Left lung (tissue), 10 donors: ENCODE measurements around the gene GP1BA. TPM values are rescaled to one million over a fixed set of nuclear protein-coding genes. Genes with fewer than 3 reads are reported as not detected.
"Not testable (repeated sequence)": the region's sequence is repeated elsewhere in the genome, so short reads cannot be mapped to it uniquely, and the experiment has no call there.

ENCODE experiments used
- ATAC-seq: fragments of 200-7000 bp; cut with Tn5 transposase; one replicate; pipeline ENCODE4 v1.9.1; 2020; ENCODE audit warnings: moderate library complexity
- DNase-seq, 4 donors: peaks; one replicate each; pipeline ENCODE4 v3.0.0-alpha.2; 2013 to 2020
- H3K27ac ChIP-seq, 2 donors: fragments of 200-600 bp; sonication (generic) in 1 of 2; one replicate each; pipeline versions ENCODE4 v1.5.0 to v1.8.0; 2020 to 2021
- H3K27me3 ChIP-seq, 2 donors: fragments of 200-600 bp; sonication (generic) in 1 of 2; one replicate each; pipeline versions ENCODE4 v1.5.0 to v1.8.0; 2020 to 2021
- H3K36me3 ChIP-seq, 2 donors: fragments of 200-600 bp; sonication (generic) in 1 of 2; one replicate each; pipeline versions ENCODE4 v1.5.0 to v1.8.0; 2020 to 2021
- H3K4me1 ChIP-seq, 2 donors: fragments of 200-600 bp; one replicate each; pipeline ENCODE4 v1.8.0; 2021
- H3K4me3 ChIP-seq, 2 donors: fragments of 200-600 bp; sonication (generic) in 1 of 2; one replicate each; pipeline versions ENCODE4 v1.5.0 to v1.8.0; 2020 to 2021; ENCODE audit warnings: mild to moderate bottlenecking in 1 of 2
- H3K9me3 ChIP-seq, 2 donors: fragments of 200-600 bp; sonication (generic) in 1 of 2; one replicate each; pipeline versions ENCODE4 v1.5.0 to v1.8.0; 2020 to 2021
- intact Hi-C, 2 donors: fragments of 100-400 bp; cut with DNase I; formaldehyde crosslinking; loops; one replicate each; pipeline versions ENCODE4 v1.11.2 to v1.14.2; 2022
- polyA plus RNA-seq, 6 donors: library from polyadenylated mRNA; unstranded; fragments of 120-200 nt; gene quantifications; one replicate each; pipeline ENCODE4 v1.2.1, GENCODE V29; 2013; ENCODE audit not compliant: insufficient read length in 6 of 6
- total RNA-seq, 2 donors: library from RNA; stranded (reverse); fragmentation: NEBNext Ultra II Directional; extraction: Animal tissue kit (Norgen Biotek cat#: 25700); gene quantifications; one replicate each; pipeline ENCODE4 v1.2.1, GENCODE V29; 2021
- TF ChIP-seq, protein P1 (sequence below), 2 donors: fragments of 200-600 bp; sonication (generic) in 1 of 2; IDR thresholded peaks; one replicate each; pipeline versions ENCODE4 v1.5.0 to v1.8.0; 2021; ENCODE audit warnings: antibody characterized with exemption in 2 of 2
- donor health status: DM: no; HTN: yes; CAD: no.
- donor health status: DM: no; HTN: no; CAD: no.

GP1BA gene
- total and polyA plus RNA-seq, 8 donors: 0.31 to 3.7 (median 3.4) TPM

DNA sequence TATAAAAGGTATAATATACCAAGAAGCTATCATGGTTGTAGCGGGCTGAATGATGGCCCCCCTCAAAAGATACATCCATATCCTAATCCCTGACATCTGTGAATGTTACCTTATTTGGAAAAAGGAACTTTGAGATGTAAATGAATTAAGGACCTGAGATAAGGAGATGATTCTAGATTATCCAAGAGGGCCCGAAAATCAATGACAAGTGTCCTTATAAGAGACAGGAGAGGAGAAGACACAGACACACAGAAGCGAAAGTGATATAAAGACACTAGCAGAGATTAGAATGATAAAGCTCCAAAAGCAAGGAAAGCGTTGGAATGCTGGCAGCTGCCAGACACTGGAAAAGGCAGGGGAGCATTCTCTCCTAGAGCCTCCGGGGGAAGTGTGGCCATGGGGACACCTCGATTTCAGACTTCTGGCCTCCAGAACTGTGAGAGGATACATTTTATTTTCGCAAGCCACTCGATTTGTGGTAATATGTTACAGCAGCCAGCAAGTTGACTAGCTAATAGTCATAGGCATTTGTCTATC, 12.5 kb upstream of the GP1BA start:
- H3K36me3 ChIP-seq: no peaks in the 10 kb centered on the region
- no peaks in the 10 kb centered on the region for H3K9me3 ChIP-seq
- no peaks in the 10 kb centered on the region for H3K27me3 ChIP-seq
- intact Hi-C loops: no loop called here
- peak overlapping the region in 1 of 2 donors; percentile 15 for H3K27ac ChIP-seq
- ATAC-seq: no peak
- TF ChIP-seq, protein P1, sequence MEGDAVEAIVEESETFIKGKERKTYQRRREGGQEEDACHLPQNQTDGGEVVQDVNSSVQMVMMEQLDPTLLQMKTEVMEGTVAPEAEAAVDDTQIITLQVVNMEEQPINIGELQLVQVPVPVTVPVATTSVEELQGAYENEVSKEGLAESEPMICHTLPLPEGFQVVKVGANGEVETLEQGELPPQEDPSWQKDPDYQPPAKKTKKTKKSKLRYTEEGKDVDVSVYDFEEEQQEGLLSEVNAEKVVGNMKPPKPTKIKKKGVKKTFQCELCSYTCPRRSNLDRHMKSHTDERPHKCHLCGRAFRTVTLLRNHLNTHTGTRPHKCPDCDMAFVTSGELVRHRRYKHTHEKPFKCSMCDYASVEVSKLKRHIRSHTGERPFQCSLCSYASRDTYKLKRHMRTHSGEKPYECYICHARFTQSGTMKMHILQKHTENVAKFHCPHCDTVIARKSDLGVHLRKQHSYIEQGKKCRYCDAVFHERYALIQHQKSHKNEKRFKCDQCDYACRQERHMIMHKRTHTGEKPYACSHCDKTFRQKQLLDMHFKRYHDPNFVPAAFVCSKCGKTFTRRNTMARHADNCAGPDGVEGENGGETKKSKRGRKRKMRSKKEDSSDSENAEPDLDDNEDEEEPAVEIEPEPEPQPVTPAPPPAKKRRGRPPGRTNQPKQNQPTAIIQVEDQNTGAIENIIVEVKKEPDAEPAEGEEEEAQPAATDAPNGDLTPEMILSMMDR (IDR thresholded peaks at IDR 0.05): no peak
- peaks cover 0 to 18% of the 10 kb centered on the region in 2 donors for H3K4me1 ChIP-seq
- H3K4me3 ChIP-seq: no peak overlapping the region
- peak in 1 of 4 donors; percentile 8 for DNase-seq

DNA sequence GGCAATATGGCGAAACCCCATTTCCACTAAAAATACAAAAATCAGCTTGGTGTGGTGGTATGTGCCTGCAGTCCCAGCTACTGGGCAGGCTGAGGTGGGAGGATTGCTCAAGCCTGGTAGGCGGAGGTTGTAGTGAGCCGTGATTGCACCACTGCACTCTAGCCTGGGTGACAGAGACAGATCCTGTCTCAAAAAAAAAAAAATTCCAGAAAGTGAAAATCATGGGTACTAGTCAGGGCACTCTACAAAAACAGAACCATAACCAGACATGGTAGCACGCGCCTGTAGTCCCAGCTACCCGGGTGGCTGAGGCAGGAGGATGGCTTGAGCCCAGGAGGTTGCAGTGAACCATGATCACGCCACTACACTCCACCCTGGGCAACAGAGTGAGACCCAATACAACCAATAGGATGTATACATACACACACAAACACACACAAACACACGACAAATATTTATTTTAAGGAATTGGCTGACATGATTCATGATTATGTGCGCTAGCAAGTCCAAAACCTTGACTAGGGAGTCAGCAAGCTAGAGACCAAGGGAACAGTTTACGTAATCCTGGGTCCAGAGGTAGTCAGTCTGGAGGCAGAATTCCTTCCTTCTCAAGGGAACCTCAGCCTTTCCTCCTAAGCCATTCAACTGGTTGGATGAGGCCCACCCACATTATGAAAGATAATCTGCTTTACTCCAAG, 11.6 kb upstream of the GP1BA start:
- H3K9me3 ChIP-seq: no peaks in the 10 kb centered on the region
- TF ChIP-seq, protein P1 (IDR thresholded peaks at IDR 0.05): no peak
- intact Hi-C loops: no loop called here
- DNase-seq (peak in 1 of 4 donors; percentile 72), ATAC-seq (peak; percentile 46)
- no peaks in the 10 kb centered on the region for H3K27me3 ChIP-seq
- H3K27ac ChIP-seq: peak overlapping the region in 1 of 2 donors; percentile 15
- H3K4me1 ChIP-seq: peaks cover 0 to 18% of the 10 kb centered on the region in 2 donors
- no peak overlapping the region for H3K4me3 ChIP-seq
- H3K36me3 ChIP-seq: no peaks in the 10 kb centered on the region

DNA sequence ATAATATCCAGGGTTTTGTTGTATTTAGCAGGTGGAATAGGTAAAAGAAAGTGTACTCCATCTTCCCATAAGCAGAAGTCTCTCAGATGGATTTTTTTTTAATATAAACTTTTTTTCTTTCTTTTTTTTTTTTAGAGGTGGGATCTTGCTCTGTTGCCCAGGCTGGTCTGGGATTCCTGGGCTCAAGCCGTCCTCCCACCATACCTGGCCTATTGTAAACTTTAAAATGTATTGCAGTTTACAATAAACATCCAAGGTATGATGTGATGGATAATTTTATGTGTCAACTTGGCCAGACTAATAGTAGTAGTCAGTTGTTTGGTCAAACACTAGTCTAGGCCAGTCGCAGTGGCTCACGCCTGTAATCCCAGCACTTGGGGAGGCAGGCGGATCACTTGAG, 10.8 kb upstream of the GP1BA start:
- Histone ChIP-seq H3K9me3 (no peaks in the 10 kb centered on the region), H3K4me3 (no peak overlapping the region), H3K27ac (no peak overlapping the region), H3K4me1 (peaks cover 0 to 18% of the 10 kb centered on the region in 2 donors), H3K36me3 (no peaks in the 10 kb centered on the region), H3K27me3 (no peaks in the 10 kb centered on the region)
- DNase-seq: no peak
- no peak for ATAC-seq
- intact Hi-C loops: no loop called here
- TF ChIP-seq, protein P1 (IDR thresholded peaks at IDR 0.05): no peak

DNA sequence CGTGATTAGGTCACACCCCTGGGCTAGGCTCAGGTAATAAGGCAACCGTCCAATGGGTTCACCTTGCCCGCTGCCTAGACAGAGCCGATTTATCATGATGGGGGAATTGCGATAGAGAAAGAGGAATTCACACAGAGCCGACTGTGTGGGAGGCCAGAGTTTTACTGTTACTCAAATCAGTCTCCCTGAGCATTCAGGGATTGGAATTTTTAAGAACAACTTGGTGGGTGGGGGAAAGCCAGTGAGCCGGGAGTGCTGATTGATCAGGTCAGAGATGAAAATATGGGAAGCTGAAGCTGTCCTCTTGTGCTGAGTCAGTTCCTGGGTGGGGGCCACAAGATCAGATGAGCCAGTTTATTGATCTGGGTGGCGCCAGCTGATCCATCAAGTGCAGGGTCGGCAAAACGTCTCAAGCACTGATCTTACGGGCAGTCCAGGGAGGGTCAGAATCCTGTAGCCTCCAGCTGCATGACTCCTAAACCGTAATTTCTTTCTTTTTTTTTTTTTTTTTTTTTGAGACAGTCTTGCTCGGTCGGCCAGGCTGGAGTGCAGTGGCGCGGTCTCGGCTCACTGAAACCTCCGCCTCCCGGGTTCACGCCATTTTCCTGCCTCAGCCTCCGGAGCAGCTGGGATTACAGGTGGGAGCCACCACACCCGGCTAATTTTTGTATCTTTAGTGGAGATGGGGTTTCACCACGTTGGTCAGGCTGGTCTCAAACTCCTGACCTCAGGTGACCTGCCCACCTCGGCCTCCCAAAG, 5.3 kb upstream of the GP1BA start:
- H3K36me3 ChIP-seq, ATAC-seq, intact Hi-C loops, H3K9me3 ChIP-seq, H3K27me3 ChIP-seq, H3K27ac ChIP-seq, H3K4me1 ChIP-seq, H3K4me3 ChIP-seq: not testable (repeated sequence)
- DNase-seq: peak in 1 of 4 donors; percentile 53

DNA sequence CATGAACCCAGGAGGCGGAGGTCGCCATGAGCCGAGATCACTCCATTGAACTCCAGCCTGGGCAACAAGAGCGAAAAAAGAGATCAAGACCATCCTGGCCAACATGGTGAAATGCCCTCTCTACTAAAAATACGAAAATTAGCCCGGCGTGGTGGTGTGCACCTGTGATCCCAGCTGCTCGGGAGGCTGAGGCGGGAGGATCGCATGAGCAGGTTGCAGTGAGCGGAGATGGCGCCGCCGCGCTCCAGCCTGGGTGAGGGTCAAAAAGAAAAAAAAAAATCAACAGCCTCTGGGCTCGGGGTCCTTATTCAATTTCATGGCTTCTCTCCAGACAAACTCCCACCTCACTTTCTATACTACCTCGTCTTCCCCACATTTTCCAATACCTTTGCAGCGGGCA, 3.2 kb upstream of the GP1BA start:
- H3K27me3 ChIP-seq: no peaks in the 10 kb centered on the region
- H3K36me3 ChIP-seq: no peaks in the 10 kb centered on the region
- DNase-seq (peak in 1 of 4 donors; percentile 39), ATAC-seq (no peak)
- H3K9me3 ChIP-seq: no peaks in the 10 kb centered on the region
- H3K4me3 ChIP-seq: no peak overlapping the region
- TF ChIP-seq, protein P1 (IDR thresholded peaks at IDR 0.05): no peak
- intact Hi-C loops: no loop called here
- peaks cover under 1% of the 10 kb centered on the region in 2 donors for H3K4me1 ChIP-seq
- no peak overlapping the region for H3K27ac ChIP-seq
